ENCODE data around the gene CDKN1C. TPM values are rescaled to one million over a fixed set of nuclear protein-coding genes. Genes with fewer than 3 reads are reported as not detected.
A peak's percentile ranks its signal among the peaks of the same experiment; 100 is the strongest.

CDKN1C gene
- total and polyA plus RNA-seq, 2 of the 8 experiments (the other 6 are each of a cell fraction or from before 2014, with no cell fraction given): 12.8 to 14.1 TPM

GRCh38 chr11:2899080-2899783 is 13.7 kb upstream of the CDKN1C start:
- H3K18ac ChIP-seq (ENCODE audit: extremely low read depth, low read length): no peak overlapping the region
- no peak overlapping the region for H2AK5ac ChIP-seq (ENCODE audit: low read depth, low read length)
- no peak overlapping the region for H2BK5ac ChIP-seq (ENCODE audit: low read depth, low read length)
- no peak overlapping the region for H3K9ac ChIP-seq (replicated peaks in 1 of 4; ENCODE audit: extremely low read depth in 1 of 4, low read depth in 3 of 4, low read length in 3 of 4)
- no peak overlapping the region for H3K4me2 ChIP-seq (ENCODE audit: insufficient read depth in 1 of 2, low read depth in 2 of 2, low read length in 2 of 2)
- no peaks in the 10 kb centered on the region for H3K36me3 ChIP-seq (ENCODE audit: control insufficient read depth in 2 of 4, insufficient read depth in 4 of 4, low read length in 3 of 4)
- WGBS, 2 experiments (ENCODE audit: extremely low coverage in 1 of 2, insufficient coverage in 1 of 2, insufficient read length in 1 of 2, insufficient replicate concordance in 2 of 2, low coverage in 1 of 2, low lambda C conversion rate in 2 of 2, missing lambda C conversion rate in 1 of 2): 87% methylated on average over 13 of the region's 13 CpGs; no CpG with 5 or more reads in 1 of the 2 experiments
- DNase-seq (ENCODE audit: low read depth in 1 of 2, low spot score in 2 of 2) (no peak), FAIRE-seq (no peak)
- ChIA-PET CTCF (ENCODE audit: partially characterized antibody) (interaction anchor here (1.0 to 1.5 kb wide), 3 partner anchors 11 to 479 kb away, joined by 4 to 6 read pairs (median 6); no protein-coding TSS in a partner anchor), POLR2A (ENCODE audit: partially characterized antibody) (interaction anchor here (4.9 kb wide), 1 partner anchor 30 kb away, joined by 20 read pairs; the partner anchor contains the start of gene PHLDA2)
- no peak overlapping the region for H3K14ac ChIP-seq (ENCODE audit: insufficient read length)
- peaks cover 7% of the 10 kb centered on the region; the same call in 1 of the 2 replicates for H3K23me2 ChIP-seq (ENCODE audit: low read depth, low read length)
- no peaks in the 10 kb centered on the region for H4K20me1 ChIP-seq (replicated peaks in 1 of 2; ENCODE audit: control insufficient read depth in 1 of 2, insufficient read depth in 2 of 2, low read length in 2 of 2)
- H4K8ac ChIP-seq (ENCODE audit: extremely low read depth, insufficient read depth, low read length): no peak overlapping the region
- TF ChIP-seq SIX5 (IDR thresholded peaks at IDR 0.05; ENCODE audit: low read depth, low read length) (no peak), RXRA (IDR thresholded peaks at IDR 0.05; ENCODE audit: insufficient read depth, low read depth, low read length) (no peak)
- H3K79me2 ChIP-seq (ENCODE audit: control insufficient read depth in 1 of 2, insufficient read depth in 2 of 2, low read length in 2 of 2): no peaks in the 10 kb centered on the region
- H2AFZ ChIP-seq (ENCODE audit: low read length): no peak overlapping the region
- H3K79me1 ChIP-seq (ENCODE audit: low read depth, low read length): no peaks in the 10 kb centered on the region
- no peak overlapping the region for H3K4ac ChIP-seq (replicated peaks; ENCODE audit: insufficient read length, low read depth, low read length)
- H3K56ac ChIP-seq (replicated peaks; ENCODE audit: insufficient read length, low read depth, low read length): no peak overlapping the region
- no peak overlapping the region for H3K4me3 ChIP-seq (ENCODE audit: extremely low read depth in 1 of 4, insufficient read depth in 2 of 4, low read depth in 3 of 4, low read length in 4 of 4)
- no peak overlapping the region for H3K23ac ChIP-seq (ENCODE audit: insufficient read length)
- H3K9me3 ChIP-seq (ENCODE audit: insufficient read depth in 2 of 2, low read depth in 1 of 2, low read length in 1 of 2): peaks cover 0 to 4% of the 10 kb centered on the region in 2 experiments; a peak in 1 of 4 replicates
- H2BK12ac ChIP-seq (ENCODE audit: low read depth, low read length): peak overlapping the region; percentile 81; the same call in 1 of the 2 replicates
- no peak overlapping the region for H4K5ac ChIP-seq (ENCODE audit: insufficient read length, low read depth, low read length)
- peaks cover 0 to 27% (median 6%) of the 10 kb centered on the region in 4 experiments; a peak in 4 of 7 replicates for H3K27me3 ChIP-seq (replicated peaks in 1 of 4; ENCODE audit: control insufficient read depth in 3 of 4, extremely low read depth in 1 of 4, insufficient read depth in 3 of 4, low read length in 3 of 4)
- H2BK15ac ChIP-seq (ENCODE audit: low read length): peak overlapping the region; percentile 53; the same call in 1 of the 2 replicates
- peaks cover 0 to 19% (median 14%) of the 10 kb centered on the region in 4 experiments; a peak in 5 of 7 replicates for H3K4me1 ChIP-seq (replicated peaks in 1 of 4; ENCODE audit: control insufficient read depth in 3 of 4, insufficient read depth in 4 of 4, low read length in 3 of 4)
- no peak overlapping the region for H4K91ac ChIP-seq (replicated peaks; ENCODE audit: insufficient read length, low read length)
- no peak overlapping the region for H2BK120ac ChIP-seq (replicated peaks; ENCODE audit: low read depth, low read length)
- H2BK20ac ChIP-seq (ENCODE audit: low read length): peak overlapping the region; percentile 86
- no peak overlapping the region for H3K27ac ChIP-seq (ENCODE audit: low read depth, low read length)

Measured in H1 (cell line).